Lung (tissue), 12 donors: Measurements from ENCODE around the gene RASGRF2. TPM values are rescaled to one million over a fixed set of nuclear protein-coding genes. Genes with fewer than 3 reads are reported as not detected.

Experiments
- ATAC-seq: fragments of 200-7000 bp; cut with Tn5 transposase; one replicate; pipeline ENCODE4 v1.9.1; 2020; ENCODE audit warnings: moderate number of reproducible peaks; ENCODE audit not compliant: insufficient read depth, low FRiP score
- DNase-seq, 3 donors: peaks; one replicate each; pipeline ENCODE4 v3.0.0-alpha.2; 2013 to 2017
- H3K27ac ChIP-seq, 2 donors: one replicate each; pipeline ENCODE4 v1.5.1; 2013; ENCODE audit warnings: mild to moderate bottlenecking in 2 of 2, moderate library complexity in 2 of 2, control low read depth in 1 of 2, inconsistent platforms in 1 of 2, low read depth in 1 of 2, low read length in 1 of 2
- H3K27me3 ChIP-seq, 3 donors: one replicate each; pipeline ENCODE4 v1.5.1; 2013; ENCODE audit warnings: low read length in 2 of 3; ENCODE audit not compliant: control insufficient read depth in 3 of 3, insufficient read depth in 3 of 3
- H3K36me3 ChIP-seq, 4 donors: one replicate each; pipeline ENCODE4 v1.5.1; 2013; ENCODE audit warnings: low read length in 4 of 4, mild to moderate bottlenecking in 1 of 4, moderate library complexity in 1 of 4; ENCODE audit not compliant: control insufficient read depth in 4 of 4, insufficient read depth in 4 of 4
- H3K4me1 ChIP-seq, 5 donors: one replicate each; pipeline ENCODE4 v1.5.1; 2013; ENCODE audit warnings: low read length in 5 of 5, mild to moderate bottlenecking in 2 of 5, moderate library complexity in 1 of 5; ENCODE audit not compliant: control insufficient read depth in 5 of 5, insufficient read depth in 5 of 5
- H3K4me3 ChIP-seq: one replicate; pipeline ENCODE4 v1.5.1; 2013; ENCODE audit warnings: mild to moderate bottlenecking, control low read depth, moderate library complexity
- H3K9ac ChIP-seq, 2 donors: one replicate each; pipeline ENCODE4 v1.5.1; 2013; ENCODE audit warnings: low read length in 2 of 2, control low read depth in 1 of 2; ENCODE audit not compliant: insufficient read depth in 1 of 2
- H3K9me3 ChIP-seq, 4 donors: one replicate each; pipeline ENCODE4 v1.5.1; 2013; ENCODE audit warnings: low read length in 3 of 4, mild to moderate bottlenecking in 1 of 4, moderate library complexity in 1 of 4; ENCODE audit not compliant: control insufficient read depth in 4 of 4, insufficient read depth in 3 of 4
- CTCF ChIP-seq: IDR thresholded peaks from 2 replicates; pipeline ENCODE4 v1.5.1; 2012; ENCODE audit warnings: mild to moderate bottlenecking; ENCODE audit errors: control extremely low read depth, extremely low read depth
- WGBS, 2 donors: extraction: QIAGEN DNeasy Blood & Tissue Kit; methylation state at CpG; one replicate each; pipeline ENCODE4 v1.1.7; 2013; 5-methylcytosine and 5-hydroxymethylcytosine counted together
- polyA plus RNA-seq, 2 donors: library from polyadenylated mRNA; stranded (reverse); fragments of 200-250 nt; gene quantifications; one replicate each; pipeline ENCODE4 v1.2.1, GENCODE V29; 2013
- total RNA-seq, 2 donors: library from RNA; depleted of rRNA in 1 of 2; stranded (reverse); fragments of >200 nt in 1 of 2; gene quantifications; one replicate each; pipeline ENCODE4 v1.2.1, GENCODE V29; 2014 to 2021
- donor health status: control.
- donor health status: control.
- donor health status: Bipolar disorder and iron deficiency.
- donor health status: healthy.
- donor health status: DM: yes; HTN: yes; CAD: no.

Gene RASGRF2
- total and polyA plus RNA-seq, 4 donors: 1.0 to 12.0 (median 2.7) TPM

GRCh38 chr5:81167544-81167943, 207.4 kb downstream of the RASGRF2 start:
- H3K4me3 ChIP-seq: no peak overlapping the region
- no peak for TF ChIP-seq CTCF
- no peaks in the 10 kb centered on the region for H3K27me3 ChIP-seq
- no peaks in the 10 kb centered on the region for H3K9me3 ChIP-seq
- H3K9ac ChIP-seq: no peak overlapping the region
- no peak for DNase-seq
- H3K27ac ChIP-seq: no peak overlapping the region
- 69 to 75% methylated on average over 8 of the region's 8 CpGs for WGBS, 2 donors
- no peak for ATAC-seq
- H3K4me1 ChIP-seq: peaks cover 0 to 2% (median 0%) of the 10 kb centered on the region in 5 donors
- no peaks in the 10 kb centered on the region for H3K36me3 ChIP-seq

GRCh38 chr5:81169924-81170323, 209.8 kb downstream of the RASGRF2 start:
- no peak for TF ChIP-seq CTCF
- Histone ChIP-seq H3K36me3 (no peaks in the 10 kb centered on the region), H3K9ac (no peak overlapping the region), H3K9me3 (no peaks in the 10 kb centered on the region), H3K4me1 (peaks cover 0 to 2% (median 0%) of the 10 kb centered on the region in 5 donors), H3K27ac (no peak overlapping the region), H3K27me3 (no peaks in the 10 kb centered on the region), H3K4me3 (no peak overlapping the region)
- ATAC-seq (no peak), DNase-seq (no peak)
- WGBS, 2 donors: 89 to 93% methylated on average over 2 of the region's 2 CpGs

- no peak for TF ChIP-seq CTCF
- Histone ChIP-seq H3K4me3 (no peak overlapping the region), H3K27ac (no peak overlapping the region), H3K9ac (no peak overlapping the region), H3K36me3 (no peaks in the 10 kb centered on the region), H3K4me1 (peaks cover 0 to 3% (median 0%) of the 10 kb centered on the region in 5 donors), H3K27me3 (no peaks in the 10 kb centered on the region), H3K9me3 (no peaks in the 10 kb centered on the region)
- WGBS, 2 donors: 66 to 82% methylated on average over 4 of the region's 4 CpGs
- ATAC-seq: no peak
- no peak for DNase-seq
Observed at GRCh38 chr5:81171769-81172168, 211.6 kb downstream of the RASGRF2 start.

- ATAC-seq: no peak
- Histone ChIP-seq H3K9me3 (no peaks in the 10 kb centered on the region), H3K27me3 (no peaks in the 10 kb centered on the region), H3K4me1 (peaks cover 0 to 3% (median 0%) of the 10 kb centered on the region in 5 donors), H3K36me3 (no peaks in the 10 kb centered on the region), H3K27ac (no peak overlapping the region), H3K9ac (no peak overlapping the region), H3K4me3 (no peak overlapping the region)
- 84 to 85% methylated on average over 3 of the region's 3 CpGs for WGBS, 2 donors
- no peak for DNase-seq
- TF ChIP-seq CTCF: no peak
Observed at GRCh38 chr5:81172710-81173109, 212.5 kb downstream of the RASGRF2 start.
